ENCODE results near the gene NOTUM.

The NOTUM gene

GRCh38 chr17:81931557-81932332, 29.2 kb downstream of the NOTUM start:
- TF ChIP-seq CTCF (IDR thresholded peaks at IDR 0.05; ENCODE audit: low read depth, low read length, poor library complexity, severe bottlenecking) (no peak), EZH2phosphoT487 (IDR thresholded peaks at IDR 0.05; ENCODE audit: borderline replicate concordance, low read length) (no peak)
- H3K4me2 ChIP-seq (ENCODE audit: low read length) = no peak overlapping the region
- H3K4me3 ChIP-seq (ENCODE audit: low read length) = no peak overlapping the region
- peaks cover 4% of the 10 kb centered on the region; the same call in 1 of the 2 replicates for H3K27me3 ChIP-seq (ENCODE audit: control insufficient read depth, low read length)
- H3K4me1 ChIP-seq (ENCODE audit: control insufficient read depth, low read length) = peaks cover 21% of the 10 kb centered on the region
- peaks cover 26% of the 10 kb centered on the region for H3K36me3 ChIP-seq (ENCODE audit: control insufficient read depth, low read length)
- no peaks in the 10 kb centered on the region for H3K9me2 ChIP-seq (replicated peaks; ENCODE audit: control insufficient read depth, low read length)
- H4K20me1 ChIP-seq (ENCODE audit: control insufficient read depth, insufficient read depth, low read depth, low read length) = no peaks in the 10 kb centered on the region
- H3F3A ChIP-seq (ENCODE audit: control insufficient read depth, insufficient read depth) = 0 out of 2 replicates have a peak, but pooled peaks cover 2% of the 10 kb centered on the region
- H3K79me2 ChIP-seq (ENCODE audit: control insufficient read depth, low read length) = peaks cover 16% of the 10 kb centered on the region
- H3K9me3 ChIP-seq (ENCODE audit: control insufficient read depth, insufficient read depth, low read length) = no peaks in the 10 kb centered on the region
- no peak overlapping the region for H3K27ac ChIP-seq (ENCODE audit: low read depth, low read length)

GRCh38 chr17:81931189-81931556, 29.8 kb downstream of the NOTUM start:
- Histone ChIP-seq H3K27me3 (ENCODE audit: control insufficient read depth, low read length) (peaks cover 4% of the 10 kb centered on the region; the same call in 1 of the 2 replicates), H4K20me1 (ENCODE audit: control insufficient read depth, insufficient read depth, low read depth, low read length) (0 out of 2 replicates have a peak, but pooled peaks cover 2% of the 10 kb centered on the region), H3K27ac (ENCODE audit: low read depth, low read length) (no peak overlapping the region), H3K4me3 (ENCODE audit: low read length) (no peak overlapping the region), H3K4me1 (ENCODE audit: control insufficient read depth, low read length) (peaks cover 20% of the 10 kb centered on the region), H3K9me2 (replicated peaks; ENCODE audit: control insufficient read depth, low read length) (no peaks in the 10 kb centered on the region), H3F3A (ENCODE audit: control insufficient read depth, insufficient read depth) (0 out of 2 replicates have a peak, but pooled peaks cover 2% of the 10 kb centered on the region), H3K4me2 (ENCODE audit: low read length) (no peak overlapping the region), H3K9me3 (ENCODE audit: control insufficient read depth, insufficient read depth, low read length) (no peaks in the 10 kb centered on the region), H3K79me2 (ENCODE audit: control insufficient read depth, low read length) (peaks cover 16% of the 10 kb centered on the region), H3K36me3 (ENCODE audit: control insufficient read depth, low read length) (peaks cover 23% of the 10 kb centered on the region)
- TF ChIP-seq EZH2phosphoT487 (IDR thresholded peaks at IDR 0.05; ENCODE audit: borderline replicate concordance, low read length) (no peak), CTCF (IDR thresholded peaks at IDR 0.05; ENCODE audit: low read depth, low read length, poor library complexity, severe bottlenecking) (no peak)

GRCh38 chr17:81930142-81931125, 30.6 kb downstream of the NOTUM start:
- no peak for TF ChIP-seq EZH2phosphoT487 (IDR thresholded peaks at IDR 0.05; ENCODE audit: borderline replicate concordance, low read length)
- TF ChIP-seq CTCF (IDR thresholded peaks at IDR 0.05; ENCODE audit: low read depth, low read length, poor library complexity, severe bottlenecking) = no peak
- Histone ChIP-seq H3K27ac (ENCODE audit: low read depth, low read length) (no peak overlapping the region), H3K4me2 (ENCODE audit: low read length) (no peak overlapping the region)

More at GRCh38 chr17:81930142-81931125, 30.6 kb downstream of the NOTUM start:
- H3K9me2 ChIP-seq (replicated peaks; ENCODE audit: control insufficient read depth, low read length) = no peaks in the 10 kb centered on the region
- H3F3A ChIP-seq (ENCODE audit: control insufficient read depth, insufficient read depth) = 0 out of 2 replicates have a peak, but pooled peaks cover 2% of the 10 kb centered on the region
- peaks cover 23% of the 10 kb centered on the region for H3K36me3 ChIP-seq (ENCODE audit: control insufficient read depth, low read length)
- peaks cover 18% of the 10 kb centered on the region for H3K79me2 ChIP-seq (ENCODE audit: control insufficient read depth, low read length)
- no peaks in the 10 kb centered on the region for H3K9me3 ChIP-seq (ENCODE audit: control insufficient read depth, insufficient read depth, low read length)
- H3K4me3 ChIP-seq (ENCODE audit: low read length) = no peak overlapping the region
- H4K20me1 ChIP-seq (ENCODE audit: control insufficient read depth, insufficient read depth, low read depth, low read length) = peaks cover 7% of the 10 kb centered on the region; the same call in 1 of the 2 replicates
- H3K4me1 ChIP-seq (ENCODE audit: control insufficient read depth, low read length) = peaks cover 21% of the 10 kb centered on the region
- peaks cover 4% of the 10 kb centered on the region; the same call in 1 of the 2 replicates for H3K27me3 ChIP-seq (ENCODE audit: control insufficient read depth, low read length)
